SJSA1 (cell line): ENCODE data around the gene MAPK1. TPM values are rescaled to one million over a fixed set of nuclear protein-coding genes. Genes with fewer than 3 reads are reported as not detected.
A peak's percentile ranks its signal among the peaks of the same experiment; 100 is the strongest.
"Not testable (repeated sequence)": the region's sequence is repeated elsewhere in the genome, so short reads cannot be mapped to it uniquely, and the experiment has no call there.

Experiments used
- DNase-seq, 2 experiments: peaks; one replicate each; pipeline ENCODE4 v3.0.0-alpha.2; 2015 to 2020; ENCODE audit warnings: low spot score in 2 of 2, low read depth in 1 of 2
- H3K27ac ChIP-seq: fragments of 250-450 bp; sonication (Bioruptor Pico); 2 replicates; pipeline ENCODE4 v1.5.1; 2020; ENCODE audit warnings: mild to moderate bottlenecking, moderate library complexity
- H3K27me3 ChIP-seq: fragments of 250-450 bp; sonication (Bioruptor Pico); replicated peaks from 2 replicates; pipeline ENCODE4 v1.5.1; 2020; ENCODE audit warnings: mild to moderate bottlenecking, moderate library complexity
- H3K36me3 ChIP-seq: fragments of 250-450 bp; sonication (Bioruptor Pico); 2 replicates; pipeline ENCODE4 v1.5.1; 2020; ENCODE audit warnings: mild to moderate bottlenecking
- H3K4me1 ChIP-seq: fragments of 250-450 bp; sonication (Bioruptor Pico); replicated peaks from 2 replicates; pipeline ENCODE4 v1.6.1; 2021; ENCODE audit warnings: mild to moderate bottlenecking
- H3K4me3 ChIP-seq: fragments of 250-450 bp; sonication (Bioruptor Pico); 2 replicates; pipeline ENCODE4 v1.5.1; 2020; ENCODE audit warnings: mild to moderate bottlenecking
- H3K9me3 ChIP-seq: fragments of 250-450 bp; sonication (Bioruptor Pico); replicated peaks from 2 replicates; pipeline ENCODE4 v1.5.1; 2020; ENCODE audit warnings: mild to moderate bottlenecking
- total RNA-seq: library from RNA; depleted of rRNA; stranded (reverse); fragments of >200 nt; shearing (Covaris generic); gene quantifications from 2 replicates; pipeline ENCODE4 v1.2.3, GENCODE V29; 2014

Gene MAPK1
- total RNA-seq, 1 experiment from 2014 or later: 113 TPM

DNA sequence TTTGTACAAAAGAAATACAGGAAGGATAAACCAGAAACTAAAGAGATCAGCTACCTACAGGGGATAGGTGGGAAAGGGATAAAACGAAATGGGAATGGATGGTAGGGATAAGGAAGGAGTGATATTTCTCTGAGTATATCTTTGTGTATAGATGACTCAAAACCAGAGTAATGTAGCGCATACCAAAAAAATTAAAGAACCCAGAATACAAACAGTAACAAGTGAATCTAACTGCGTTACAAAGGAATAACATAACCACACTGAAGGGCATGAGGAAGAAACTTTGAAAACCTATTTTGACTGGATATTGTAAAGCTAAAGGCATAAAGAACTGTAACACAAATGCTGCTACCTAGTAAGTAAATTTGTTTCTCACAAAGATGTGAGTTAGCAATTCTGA, 37.9 kb downstream of the MAPK1 start:
- Histone ChIP-seq H3K27ac (no peak overlapping the region), H3K9me3 (no peaks in the 10 kb centered on the region)
- DNase-seq: no peak

GRCh38 chr22:21828268-21828638, 39.2 kb downstream of the MAPK1 start:
- DNase-seq: no peak
- H3K4me1 ChIP-seq: peaks cover 14% of the 10 kb centered on the region
- no peaks in the 10 kb centered on the region for H3K36me3 ChIP-seq

More for the DNA sequence above, 37.9 kb downstream of the MAPK1 start:
- H3K27me3 ChIP-seq: no peaks in the 10 kb centered on the region
- H3K36me3 ChIP-seq: no peaks in the 10 kb centered on the region
- peaks cover 14% of the 10 kb centered on the region for H3K4me1 ChIP-seq
- H3K4me3 ChIP-seq: no peak overlapping the region

GRCh38 chr22:21827628-21828267, 39.7 kb downstream of the MAPK1 start:
- H3K36me3 ChIP-seq: no peaks in the 10 kb centered on the region
- H3K4me3 ChIP-seq: no peak overlapping the region
- DNase-seq: no peak
- H3K4me1 ChIP-seq: peaks cover 14% of the 10 kb centered on the region
- H3K27ac ChIP-seq: no peak overlapping the region
- H3K9me3 ChIP-seq: no peaks in the 10 kb centered on the region
- H3K27me3 ChIP-seq: no peaks in the 10 kb centered on the region

More at GRCh38 chr22:21828268-21828638, 39.2 kb downstream of the MAPK1 start:
- H3K4me3 ChIP-seq: no peak overlapping the region
- no peaks in the 10 kb centered on the region for H3K9me3 ChIP-seq
- no peak overlapping the region for H3K27ac ChIP-seq
- H3K27me3 ChIP-seq: no peaks in the 10 kb centered on the region

- no peaks in the 10 kb centered on the region for H3K27me3 ChIP-seq
- H3K27ac ChIP-seq: no peak overlapping the region
- H3K36me3 ChIP-seq: no peaks in the 10 kb centered on the region
- H3K4me1 ChIP-seq: peaks cover 14% of the 10 kb centered on the region
- H3K9me3 ChIP-seq: no peaks in the 10 kb centered on the region
- DNase-seq: no peak
- H3K4me3 ChIP-seq: no peak overlapping the region
Measured at GRCh38 chr22:21826204-21826603, 41.2 kb downstream of the MAPK1 start.

DNA sequence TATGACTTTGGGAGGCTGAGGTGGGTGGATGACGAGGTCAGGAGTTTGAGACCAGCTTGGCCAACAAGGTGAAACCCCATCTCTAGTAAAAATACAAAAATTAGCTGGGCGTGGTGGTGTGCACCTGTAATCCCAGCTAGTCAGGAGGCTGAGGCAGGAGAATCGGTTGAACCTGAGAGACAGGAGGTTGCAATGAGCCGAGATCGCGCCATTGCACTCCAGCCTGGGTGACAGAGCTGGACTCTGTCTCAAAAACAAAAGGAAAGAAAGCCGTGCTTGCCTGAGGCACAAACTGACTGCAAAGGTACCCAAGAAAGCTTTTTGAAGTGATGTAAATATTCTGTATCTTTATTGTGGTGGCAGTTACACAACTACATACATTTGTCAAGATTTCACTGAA, 42.5 kb downstream of the MAPK1 start:
- not testable (repeated sequence) for H3K4me3 ChIP-seq, H3K27me3 ChIP-seq, H3K27ac ChIP-seq, H3K9me3 ChIP-seq, DNase-seq, H3K36me3 ChIP-seq
- peaks cover 18% of the 10 kb centered on the region for H3K4me1 ChIP-seq

DNA sequence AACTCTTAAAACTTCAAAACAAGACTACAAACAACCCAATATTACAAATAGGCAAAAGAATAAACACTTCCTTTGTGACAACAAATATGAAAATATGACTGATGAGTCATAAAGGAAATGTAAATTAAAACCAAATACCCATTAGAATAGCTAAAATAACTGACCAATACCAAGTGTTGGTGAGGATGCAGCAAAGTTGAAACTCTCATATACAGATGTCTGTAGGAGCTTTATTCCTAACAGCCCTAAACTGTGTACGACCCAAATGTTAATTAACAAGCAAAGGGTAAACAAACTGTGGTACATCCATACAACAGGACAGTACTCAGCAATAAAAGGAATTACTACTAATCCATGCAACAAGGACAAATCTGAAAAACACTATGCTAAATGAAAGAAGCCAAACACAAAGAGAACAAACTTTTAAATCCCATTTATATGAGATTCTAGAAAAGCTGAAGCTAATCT, 43.0 kb downstream of the MAPK1 start:
- H3K27me3 ChIP-seq: no peaks in the 10 kb centered on the region
- H3K36me3 ChIP-seq: no peaks in the 10 kb centered on the region
- no peak for DNase-seq
- H3K4me3 ChIP-seq: no peak overlapping the region
- H3K27ac ChIP-seq: no peak overlapping the region
- no peaks in the 10 kb centered on the region for H3K9me3 ChIP-seq
- H3K4me1 ChIP-seq: peaks cover 18% of the 10 kb centered on the region

GRCh38 chr22:21823740-21824444, 43.6 kb downstream of the MAPK1 start:
- H3K27me3 ChIP-seq: no peaks in the 10 kb centered on the region
- peaks cover 20% of the 10 kb centered on the region for H3K4me1 ChIP-seq
- H3K4me3 ChIP-seq: no peak overlapping the region
- H3K36me3 ChIP-seq: no peaks in the 10 kb centered on the region
- DNase-seq: no peak
- no peaks in the 10 kb centered on the region for H3K9me3 ChIP-seq
- H3K27ac ChIP-seq: no peak overlapping the region

DNA sequence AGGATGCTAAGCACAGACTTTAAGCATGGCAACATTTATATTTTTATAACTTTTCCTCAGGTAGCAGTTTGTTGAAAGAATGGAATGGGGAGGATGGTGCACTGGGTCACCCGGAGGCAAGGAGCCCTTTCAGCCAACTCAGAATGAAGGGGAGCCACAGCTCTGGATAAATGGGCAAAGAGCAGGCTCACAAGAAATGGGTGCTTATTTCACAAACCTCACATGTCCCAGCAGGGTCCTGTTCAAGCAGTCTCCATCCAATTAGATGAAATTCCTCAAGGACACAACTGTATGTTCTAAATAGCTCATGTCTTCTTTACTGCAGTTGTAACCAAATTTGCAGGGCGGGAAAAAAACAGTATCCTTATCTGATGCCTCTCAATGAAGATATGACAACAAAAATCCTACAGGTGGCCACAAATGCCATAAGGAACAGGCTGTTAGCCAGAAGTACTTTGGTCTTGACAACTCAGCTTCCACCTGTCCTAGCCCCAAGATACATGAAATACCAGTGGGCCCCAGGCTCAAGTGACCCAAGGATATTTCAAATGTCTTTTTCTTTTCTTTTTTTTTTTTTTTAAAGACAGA, 48.2 kb downstream of the MAPK1 start:
- no peaks in the 10 kb centered on the region for H3K27me3 ChIP-seq
- peaks cover 32% of the 10 kb centered on the region for H3K4me1 ChIP-seq
- no peak overlapping the region for H3K4me3 ChIP-seq
- no peak for DNase-seq
- no peaks in the 10 kb centered on the region; the same call in 1 of the 2 replicates for H3K36me3 ChIP-seq
- no peak overlapping the region for H3K27ac ChIP-seq
- H3K9me3 ChIP-seq: no peaks in the 10 kb centered on the region

GRCh38 chr22:21818487-21819182, 48.8 kb downstream of the MAPK1 start:
- Histone ChIP-seq H3K36me3 (no peaks in the 10 kb centered on the region; the same call in 1 of the 2 replicates), H3K4me1 (peaks cover 30% of the 10 kb centered on the region), H3K9me3 (no peaks in the 10 kb centered on the region), H3K27ac (no peak overlapping the region), H3K27me3 (no peaks in the 10 kb centered on the region), H3K4me3 (no peak overlapping the region)
- DNase-seq: no peak

GRCh38 chr22:21817497-21817853, 50.0 kb downstream of the MAPK1 start:
- DNase-seq, H3K4me3 ChIP-seq, H3K9me3 ChIP-seq, H3K27me3 ChIP-seq, H3K36me3 ChIP-seq: not testable (repeated sequence)
- H3K4me1 ChIP-seq: peaks cover 30% of the 10 kb centered on the region
- H3K27ac ChIP-seq: peak overlapping the region; percentile 88

DNA sequence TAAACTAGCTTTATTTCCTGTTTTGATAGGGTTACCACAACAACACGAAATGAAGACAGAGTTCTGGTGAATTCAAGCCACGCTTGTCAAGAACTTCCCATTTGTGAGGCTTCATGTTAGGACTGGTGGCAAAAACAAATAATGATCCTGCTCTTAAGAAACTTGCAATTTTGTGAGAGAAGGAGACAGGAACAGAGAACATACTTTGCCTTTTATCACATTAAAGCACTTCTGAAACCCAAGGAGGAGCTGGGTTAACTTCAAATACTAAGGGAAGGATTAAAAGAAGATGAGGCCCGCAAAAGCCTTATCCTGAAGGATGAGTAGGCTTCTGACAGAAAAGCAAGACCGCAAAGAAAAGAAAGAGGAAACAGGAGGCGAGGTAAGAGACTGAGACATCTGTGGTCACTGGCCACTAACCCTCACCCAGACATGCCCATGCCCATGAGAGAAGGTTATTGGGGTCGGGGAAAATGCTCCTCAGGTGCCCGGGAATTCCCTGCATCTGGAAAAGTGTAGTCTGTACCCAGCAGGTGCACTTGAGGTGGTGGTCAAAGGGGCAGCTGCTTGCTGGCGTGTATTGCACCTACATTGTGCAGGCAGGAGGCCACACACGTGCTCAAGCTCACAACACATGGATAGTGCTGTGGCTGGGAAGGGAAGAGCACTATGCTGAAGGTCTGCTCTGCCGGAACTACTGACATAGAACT, 50.5 kb downstream of the MAPK1 start:
- DNase-seq: peak in 1 of 2 experiments; percentile 62
- peaks cover under 1% of the 10 kb centered on the region; the same call in 1 of the 2 replicates for H3K9me3 ChIP-seq
- peak overlapping the region; percentile 88 for H3K27ac ChIP-seq
- no peak overlapping the region for H3K4me3 ChIP-seq
- peaks cover 6% of the 10 kb centered on the region; the same call in 1 of the 2 replicates for H3K36me3 ChIP-seq
- peaks cover 30% of the 10 kb centered on the region for H3K4me1 ChIP-seq
- no peaks in the 10 kb centered on the region for H3K27me3 ChIP-seq

GRCh38 chr22:21816472-21816786, 51.0 kb downstream of the MAPK1 start:
- no peaks in the 10 kb centered on the region for H3K27me3 ChIP-seq
- no peak overlapping the region for H3K4me3 ChIP-seq
- H3K9me3 ChIP-seq: peaks cover 5% of the 10 kb centered on the region; the same call in 1 of the 2 replicates
- peaks cover 30% of the 10 kb centered on the region for H3K4me1 ChIP-seq
- peak overlapping the region; percentile 88 for H3K27ac ChIP-seq
- peaks cover 10% of the 10 kb centered on the region; the same call in 1 of the 2 replicates for H3K36me3 ChIP-seq
- no peak for DNase-seq

- H3K4me1 ChIP-seq: peaks cover 30% of the 10 kb centered on the region
- peaks cover 10% of the 10 kb centered on the region; the same call in 1 of the 2 replicates for H3K36me3 ChIP-seq
- no peaks in the 10 kb centered on the region for H3K27me3 ChIP-seq
- H3K4me3 ChIP-seq: no peak overlapping the region
- DNase-seq: no peak
- H3K27ac ChIP-seq: peak overlapping the region; percentile 88
- peaks cover 5% of the 10 kb centered on the region; the same call in 1 of the 2 replicates for H3K9me3 ChIP-seq
Measured at GRCh38 chr22:21815958-21816357, 51.5 kb downstream of the MAPK1 start.
